Measurements from ENCODE around the gene RNF4. TPM values are rescaled to one million over a fixed set of nuclear protein-coding genes. Genes with fewer than 3 reads are reported as not detected.
A peak's percentile ranks its signal among the peaks of the same experiment; 100 is the strongest.

RNF4 gene
- total RNA-seq, 6 experiments from 2014 or later, result 46.1 to 52.8 (median 49.9) TPM

GRCh38 chr4:2515830-2516550 lies 47.1 kb downstream of the RNF4 start:
- Mint-ChIP-seq H3K9me3 (no peaks in the 10 kb centered on the region), H3K27ac (no peak overlapping the region), H3K27me3 (ENCODE audit: insufficient read depth) (no peaks in the 10 kb centered on the region; the same call in none of the 2 replicates), H3K36me3 (ENCODE audit: low read depth) (peaks cover 26% of the 10 kb centered on the region; the same call in 1 of the 2 replicates), H3K4me1 (ENCODE audit: low read depth) (no peaks in the 10 kb centered on the region), H3K4me3 (no peak overlapping the region)
- no peak for DNase-seq
- no peak for TF ChIP-seq CTCF (IDR thresholded peaks at IDR 0.05)

- peaks cover 26% of the 10 kb centered on the region; the same call in 1 of the 2 replicates for H3K36me3 Mint-ChIP-seq (ENCODE audit: low read depth)
- no peak for DNase-seq
- no peak overlapping the region for H3K4me3 Mint-ChIP-seq
- no peaks in the 10 kb centered on the region for H3K9me3 Mint-ChIP-seq
- no peaks in the 10 kb centered on the region; the same call in none of the 2 replicates for H3K27me3 Mint-ChIP-seq (ENCODE audit: insufficient read depth)
- H3K27ac Mint-ChIP-seq, result no peak overlapping the region
- no peak for TF ChIP-seq CTCF (IDR thresholded peaks at IDR 0.05)
- H3K4me1 Mint-ChIP-seq (ENCODE audit: low read depth), result no peaks in the 10 kb centered on the region
Measured at GRCh38 chr4:2516635-2517034, 47.7 kb downstream of the RNF4 start.

- TF ChIP-seq CTCF (IDR thresholded peaks at IDR 0.05), result peak; percentile 37; the same call in 1 of the 2 replicates
- Mint-ChIP-seq H3K4me1 (ENCODE audit: low read depth) (no peaks in the 10 kb centered on the region), H3K4me3 (no peak overlapping the region), H3K9me3 (no peaks in the 10 kb centered on the region), H3K27me3 (ENCODE audit: insufficient read depth) (peaks cover 2% of the 10 kb centered on the region; the same call in 1 of the 2 replicates), H3K36me3 (ENCODE audit: low read depth) (no peaks in the 10 kb centered on the region), H3K27ac (no peak overlapping the region)
- DNase-seq, result no peak
Measured at GRCh38 chr4:2526559-2526958, 57.7 kb downstream of the RNF4 start.

- H3K27me3 Mint-ChIP-seq (ENCODE audit: insufficient read depth), result no peaks in the 10 kb centered on the region; the same call in 1 of the 2 replicates
- H3K9me3 Mint-ChIP-seq, result no peaks in the 10 kb centered on the region
- H3K27ac Mint-ChIP-seq, result peak overlapping the region; percentile 92
- no peak for TF ChIP-seq CTCF (IDR thresholded peaks at IDR 0.05)
- H3K36me3 Mint-ChIP-seq (ENCODE audit: low read depth), result no peaks in the 10 kb centered on the region
- DNase-seq, result no peak
- H3K4me1 Mint-ChIP-seq (ENCODE audit: low read depth), result peaks cover 7% of the 10 kb centered on the region
- H3K4me3 Mint-ChIP-seq, result peak overlapping the region; percentile 91
Measured at GRCh38 chr4:2534904-2535375, 66.0 kb downstream of the RNF4 start.

GRCh38 chr4:2535376-2536192 lies 66.7 kb downstream of the RNF4 start:
- peak overlapping the region; percentile 92 for H3K27ac Mint-ChIP-seq
- peaks cover 7% of the 10 kb centered on the region for H3K4me1 Mint-ChIP-seq (ENCODE audit: low read depth)
- TF ChIP-seq CTCF (IDR thresholded peaks at IDR 0.05), result peak; percentile 43
- H3K36me3 Mint-ChIP-seq (ENCODE audit: low read depth), result no peaks in the 10 kb centered on the region
- peak overlapping the region; percentile 91 for H3K4me3 Mint-ChIP-seq
- no peaks in the 10 kb centered on the region; the same call in 1 of the 2 replicates for H3K27me3 Mint-ChIP-seq (ENCODE audit: insufficient read depth)
- H3K9me3 Mint-ChIP-seq, result no peaks in the 10 kb centered on the region
- DNase-seq, result no peak
